Smooth muscle cell (in vitro differentiated cells): ENCODE data around the gene MLLT6. TPM values are rescaled to one million over a fixed set of nuclear protein-coding genes. Genes with fewer than 3 reads are reported as not detected.

Experiments
- DNase-seq: peaks from one replicate; lab custom pipeline; 2025; ENCODE audit not compliant: unreplicated experiment; lab: John Stamatoyannopoulos, UW
- H2AFZ ChIP-seq: fragments of 200-600 bp; sonication (generic); 2 replicates; pipeline ENCODE4 v1.6.0; 2016; ENCODE audit warnings: antibody characterized with exemption, low read depth, mild to moderate bottlenecking
- H3F3A ChIP-seq: fragments of 200-600 bp; sonication (generic); 2 replicates; pipeline ENCODE4 v1.6.0; 2017; ENCODE audit warnings: antibody characterized with exemption, low read depth
- H3K27ac ChIP-seq: fragments of 200-600 bp; sonication (generic); 2 replicates; pipeline ENCODE4 v1.5.1; 2016; ENCODE audit warnings: low read depth, mild to moderate bottlenecking
- H3K27me3 ChIP-seq: fragments of 200-600 bp; sonication (generic); 2 replicates; pipeline ENCODE4 v1.6.1; 2016; ENCODE audit warnings: low read depth, mild to moderate bottlenecking
- H3K36me3 ChIP-seq: fragments of 200-600 bp; sonication (generic); 2 replicates; pipeline ENCODE4 v1.5.1; 2016; ENCODE audit warnings: low read depth
- H3K4me1 ChIP-seq: fragments of 200-600 bp; sonication (generic); 2 replicates; pipeline ENCODE4 v1.5.1; 2016; ENCODE audit warnings: low read depth
- H3K4me2 ChIP-seq: fragments of 200-600 bp; sonication (generic); 2 replicates; pipeline ENCODE4 v1.6.0; 2016; ENCODE audit warnings: mild to moderate bottlenecking
- H3K4me3 ChIP-seq: fragments of 200-600 bp; sonication (generic); 2 replicates; pipeline ENCODE4 v1.5.1; 2016; ENCODE audit warnings: mild to moderate bottlenecking
- H3K79me2 ChIP-seq: fragments of 200-600 bp; sonication (generic); 2 replicates; pipeline ENCODE4 v1.6.0; 2016; ENCODE audit warnings: low read depth, mild to moderate bottlenecking
- H3K9ac ChIP-seq: fragments of 200-600 bp; sonication (generic); 2 replicates; pipeline ENCODE4 v1.6.0; 2016; ENCODE audit warnings: low read depth
- H3K9me3 ChIP-seq: fragments of 200-600 bp; sonication (generic); replicated peaks from 2 replicates; pipeline ENCODE4 v1.5.1; 2016; ENCODE audit warnings: low read depth
- H4K20me1 ChIP-seq: fragments of 200-600 bp; sonication (generic); 2 replicates; pipeline ENCODE4 v1.6.0; 2016; ENCODE audit warnings: low read depth
- CTCF ChIP-seq: fragments of 200-600 bp; sonication (generic); IDR thresholded peaks from 2 replicates; pipeline ENCODE4 v1.5.1; 2017; ENCODE audit warnings: borderline replicate concordance, mild to moderate bottlenecking, antibody characterized with exemption; ENCODE audit not compliant: insufficient read depth, poor library complexity, severe bottlenecking
- WGBS: methylation state at CpG from one replicate; pipeline ENCODE4 v1.1.7; 2016; ENCODE audit warnings: low lambda C conversion rate; 5-methylcytosine and 5-hydroxymethylcytosine counted together
- polyA plus RNA-seq: library from polyadenylated mRNA; unstranded; fragments of >200 nt; fragmentation: Nextera tagmentation; extraction: Ambion mirVana; gene quantifications from 2 replicates; pipeline ENCODE4 v1.2.1, GENCODE V29; 2016
- total RNA-seq: library from RNA; depleted of rRNA; stranded (reverse); fragments of >200 nt; gene quantifications from 2 replicates; pipeline ENCODE4 v1.2.3, GENCODE V29; 2014

The MLLT6 gene
- total and polyA plus RNA-seq, 2 experiments from 2014 or later, result 4.6 to 11.2 TPM

- no peaks in the 10 kb centered on the region for H3F3A ChIP-seq
- no peak overlapping the region for H3K4me2 ChIP-seq
- H3K27ac ChIP-seq, result no peak overlapping the region
- no peaks in the 10 kb centered on the region for H3K36me3 ChIP-seq
- H2AFZ ChIP-seq, result no peak overlapping the region
- 94% methylated on average over 22 of the region's 22 CpGs for WGBS
- peaks cover 90% of the 10 kb centered on the region for H4K20me1 ChIP-seq
- peaks cover 71% of the 10 kb centered on the region for H3K79me2 ChIP-seq
- H3K9ac ChIP-seq, result no peak overlapping the region
- no peak overlapping the region for H3K4me3 ChIP-seq
- TF ChIP-seq CTCF, result no peak
- no peaks in the 10 kb centered on the region for H3K9me3 ChIP-seq
- peaks cover 13% of the 10 kb centered on the region for H3K4me1 ChIP-seq
- DNase-seq, result no peak
- no peaks in the 10 kb centered on the region for H3K27me3 ChIP-seq
Measured at GRCh38 chr17:38742411-38743308, 37.6 kb downstream of the MLLT6 start.

- H3K4me2 ChIP-seq, result no peak overlapping the region
- no peak for DNase-seq
- 89% methylated on average over 4 of the region's 4 CpGs for WGBS
Measured at GRCh38 chr17:38743556-38744171, 38.6 kb downstream of the MLLT6 start.

GRCh38 chr17:38745545-38745944 lies 40.5 kb downstream of the MLLT6 start:
- Histone ChIP-seq H3K36me3 (no peaks in the 10 kb centered on the region), H2AFZ (no peak overlapping the region), H4K20me1 (peaks cover 68% of the 10 kb centered on the region), H3K4me3 (no peak overlapping the region), H3K9ac (no peak overlapping the region), H3K79me2 (peaks cover 75% of the 10 kb centered on the region), H3K9me3 (no peaks in the 10 kb centered on the region), H3K27ac (no peak overlapping the region), H3K4me2 (no peak overlapping the region), H3K27me3 (peaks cover 6% of the 10 kb centered on the region), H3K4me1 (peaks cover 20% of the 10 kb centered on the region), H3F3A (peaks cover 7% of the 10 kb centered on the region)
- no peak for DNase-seq
- WGBS, result 64% methylated on average over 4 of the region's 4 CpGs
- no peak for TF ChIP-seq CTCF

More at GRCh38 chr17:38743556-38744171, 38.6 kb downstream of the MLLT6 start:
- Histone ChIP-seq H3K36me3 (no peaks in the 10 kb centered on the region), H4K20me1 (peaks cover 87% of the 10 kb centered on the region), H3K4me1 (peaks cover 13% of the 10 kb centered on the region), H3K9me3 (no peaks in the 10 kb centered on the region), H3K9ac (no peak overlapping the region), H3K4me3 (no peak overlapping the region), H3K79me2 (peaks cover 75% of the 10 kb centered on the region), H2AFZ (no peak overlapping the region), H3F3A (no peaks in the 10 kb centered on the region), H3K27me3 (no peaks in the 10 kb centered on the region), H3K27ac (no peak overlapping the region)
- no peak for TF ChIP-seq CTCF
